NCI-H2227 treated with DMSO at 0.1 percent for 48 hours (cell line): ENCODE results near the gene POLD2.

Source experiments
- DNase-seq: peaks from one replicate; lab custom pipeline; 2025; lab: John Stamatoyannopoulos, UW

Gene POLD2

DNA sequence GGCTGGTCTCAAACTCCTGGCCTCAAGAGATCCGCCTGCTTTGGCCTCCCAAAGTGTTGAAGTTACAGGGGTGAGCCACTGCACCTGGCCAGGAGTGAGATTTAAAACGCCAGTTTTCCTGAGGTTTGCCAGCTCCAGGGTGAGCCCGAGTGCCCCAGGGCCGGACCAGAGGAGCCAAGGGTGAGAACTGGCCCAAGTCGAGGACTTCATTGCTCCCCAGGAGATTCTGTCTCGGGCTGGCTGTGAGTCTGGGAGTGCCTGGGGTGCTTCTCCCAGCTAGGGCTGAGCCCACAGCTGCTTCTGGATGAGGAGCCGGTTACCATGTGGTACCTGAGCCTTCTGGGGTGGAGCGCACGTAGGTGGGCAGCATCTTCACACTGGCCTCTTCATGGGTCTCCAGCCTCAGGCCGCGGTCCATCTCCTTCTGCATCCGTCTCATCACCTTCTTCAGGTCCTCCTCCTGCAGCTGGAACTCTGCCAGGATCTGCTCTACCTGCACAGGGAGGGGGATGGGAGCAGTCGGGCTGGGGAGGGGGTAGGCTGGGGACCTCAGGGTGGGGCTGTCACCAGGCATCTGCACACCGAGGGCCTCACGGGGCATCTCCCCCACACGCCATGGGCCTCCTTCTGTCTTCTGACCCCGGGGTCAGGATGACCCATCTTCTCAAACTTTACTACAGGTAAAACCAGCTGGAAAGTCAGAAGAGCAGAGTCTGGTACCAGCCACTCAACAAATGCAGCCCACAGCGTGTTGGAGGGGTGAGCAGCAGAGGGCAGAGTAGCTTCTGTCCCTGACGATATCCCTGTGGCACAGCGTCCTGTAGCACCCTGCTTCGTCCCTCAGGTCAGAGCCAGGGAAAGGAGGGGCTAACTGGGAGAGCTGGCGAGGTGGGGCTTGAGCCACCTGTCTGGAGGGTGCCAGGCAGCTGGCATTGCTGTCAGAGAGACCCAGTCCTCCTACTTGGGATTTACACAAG, 29.9 kb upstream of the POLD2 start:
- DNase-seq = no peak

DNA sequence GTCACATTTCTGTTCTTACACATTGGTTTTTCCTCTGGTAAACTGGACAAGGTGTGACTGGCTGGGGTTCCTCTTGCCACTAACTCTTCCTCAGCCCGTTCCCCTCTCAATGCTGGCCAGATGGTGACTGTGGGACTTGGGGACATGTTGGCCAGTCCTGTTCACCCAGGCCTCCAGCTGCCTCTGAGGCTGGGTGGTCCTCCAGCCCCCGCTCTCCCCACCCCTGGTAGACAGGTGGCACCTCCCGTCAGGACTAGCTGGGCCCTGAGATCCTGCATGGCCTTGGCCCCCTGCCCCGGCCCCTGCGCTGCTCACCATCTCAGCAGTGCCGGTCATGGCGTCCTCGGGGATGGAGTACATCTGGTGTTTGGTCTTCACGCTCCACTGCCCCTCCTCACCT, 28.6 kb upstream of the POLD2 start:
- no peak for DNase-seq

DNA sequence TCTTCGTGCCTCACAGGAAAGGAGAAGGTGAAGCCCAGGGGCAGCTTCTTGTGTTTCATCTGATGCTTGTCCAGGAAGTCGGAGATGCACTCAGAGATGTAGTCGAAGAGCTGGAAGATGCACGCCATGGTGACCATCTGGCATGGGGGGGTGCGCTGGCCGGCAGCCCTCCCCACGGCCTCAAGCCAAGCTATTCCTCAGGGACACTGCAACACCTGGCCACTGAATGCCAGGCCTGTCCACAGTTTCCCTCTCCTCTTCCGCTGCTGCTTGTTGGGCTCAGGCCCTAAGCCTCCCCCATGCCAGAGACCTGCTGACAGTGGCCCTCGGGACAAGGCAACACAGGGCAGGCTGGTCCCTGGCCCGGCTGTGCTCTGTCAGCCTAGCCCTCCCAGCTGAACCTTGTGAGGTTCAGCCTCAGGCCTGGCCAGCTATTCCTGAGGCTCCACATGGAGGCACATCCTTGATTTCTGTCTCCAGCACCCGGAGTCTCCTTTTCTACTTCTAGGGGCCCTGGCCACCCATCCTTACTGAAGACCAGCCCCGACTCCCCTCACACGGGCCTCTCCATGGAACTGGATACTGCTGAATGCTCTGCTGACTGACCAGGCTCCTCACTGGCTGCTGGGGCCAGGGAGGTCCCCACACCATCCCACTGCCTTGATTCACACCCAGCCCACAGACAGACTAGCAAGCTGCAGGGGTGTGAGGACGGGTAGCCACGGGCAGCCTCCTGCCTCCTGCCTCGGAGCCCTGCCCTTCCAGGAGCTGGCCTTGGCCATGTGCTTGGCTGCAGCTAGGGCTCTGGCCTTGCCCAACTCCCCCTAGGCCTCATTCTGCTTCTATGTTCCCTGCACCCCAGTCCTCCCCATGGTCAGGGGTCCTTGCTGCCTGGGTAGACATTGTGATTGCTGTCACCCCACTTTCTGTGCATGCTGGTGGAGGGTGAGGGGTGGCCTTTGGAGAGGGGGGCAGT, 27.9 kb upstream of the POLD2 start:
- DNase-seq = no peak

DNA sequence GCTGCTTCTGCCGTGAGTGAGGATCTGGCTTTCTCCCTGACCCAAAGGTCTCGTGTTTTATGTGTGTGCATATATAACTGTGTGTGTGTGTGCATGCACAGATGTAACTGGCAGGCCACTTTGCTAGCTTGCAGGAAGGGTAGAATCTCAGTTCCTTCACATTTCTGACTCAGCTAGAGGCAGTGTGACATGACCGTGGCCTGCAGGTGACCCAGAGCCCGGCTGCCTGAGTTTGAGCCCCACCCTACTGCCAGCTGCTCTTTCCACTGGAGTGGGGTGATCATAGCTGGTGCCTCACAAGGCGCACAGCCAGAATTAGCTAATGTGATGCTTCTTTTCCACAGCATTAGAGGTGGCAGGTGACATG, 27.1 kb upstream of the POLD2 start:
- DNase-seq = no peak

DNA sequence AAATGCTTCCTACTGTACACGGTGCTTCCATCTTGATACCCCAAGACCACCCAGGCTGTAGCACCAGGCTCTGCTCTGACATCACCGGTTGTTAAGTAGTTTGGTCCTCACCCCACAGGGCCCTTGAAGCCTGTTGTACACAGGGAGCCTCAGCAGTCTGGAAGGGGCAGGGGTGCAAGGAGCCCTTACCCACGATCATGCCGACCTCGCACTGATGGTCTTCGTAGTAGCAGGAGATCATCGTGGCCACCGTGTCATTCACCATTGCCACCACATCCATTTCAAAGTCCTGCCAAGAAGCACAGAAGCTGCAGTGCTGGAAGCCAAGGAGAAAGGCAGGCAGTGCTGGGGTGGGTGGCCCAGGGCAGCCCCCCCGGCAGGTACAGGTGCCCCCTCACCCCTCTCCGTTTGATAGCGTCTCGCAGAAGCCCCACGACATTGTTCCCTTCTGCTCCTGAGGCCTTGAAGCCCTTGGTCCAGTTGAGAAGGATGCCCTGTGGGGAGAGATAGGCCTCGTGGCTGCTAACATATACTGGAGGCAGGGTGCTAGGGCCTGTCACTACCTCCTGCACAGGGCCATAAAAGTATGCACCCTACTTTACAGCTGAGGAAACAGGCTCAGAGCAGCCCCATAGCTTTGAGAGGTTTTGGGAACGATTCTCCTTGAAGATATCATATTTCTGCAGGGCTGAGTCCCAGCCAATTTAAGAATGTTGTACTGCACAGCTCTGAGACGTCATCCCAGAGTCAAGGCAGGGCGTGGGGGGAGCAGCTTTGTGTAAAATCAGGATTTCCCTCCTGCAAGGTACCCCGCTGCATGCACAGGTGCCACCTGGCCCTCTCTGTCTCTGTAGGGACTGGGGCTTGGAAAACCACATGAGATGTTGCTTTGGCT, 26.5 kb upstream of the POLD2 start:
- DNase-seq = no peak

DNA sequence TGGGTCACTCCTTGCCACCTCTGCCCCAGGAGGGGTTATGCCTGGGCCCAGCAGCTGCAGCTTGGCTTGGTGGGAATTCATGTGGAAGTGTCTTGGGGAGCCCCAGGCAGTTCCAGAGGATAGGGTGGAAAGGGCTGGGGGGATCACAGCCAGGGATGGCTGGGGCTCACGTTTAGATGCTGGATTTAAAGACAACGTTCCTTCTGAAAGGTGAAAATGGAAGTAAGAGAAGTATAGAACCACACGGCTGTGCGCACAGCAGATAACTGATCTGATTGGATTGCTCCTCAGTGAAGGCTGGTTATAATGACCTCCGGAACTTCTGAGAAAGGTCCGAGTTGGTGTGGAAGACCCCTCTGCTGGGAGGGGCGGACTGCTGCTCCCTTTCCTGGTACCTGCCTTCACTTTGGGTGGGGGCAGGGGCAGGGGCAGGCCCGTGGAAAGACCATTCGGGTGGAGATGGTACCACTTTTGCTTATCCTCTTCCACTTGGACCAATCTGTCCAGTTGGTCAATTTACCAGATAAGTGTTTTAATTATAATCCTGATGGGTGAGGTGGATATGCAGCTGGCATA, 25.7 kb upstream of the POLD2 start:
- no peak for DNase-seq

DNA sequence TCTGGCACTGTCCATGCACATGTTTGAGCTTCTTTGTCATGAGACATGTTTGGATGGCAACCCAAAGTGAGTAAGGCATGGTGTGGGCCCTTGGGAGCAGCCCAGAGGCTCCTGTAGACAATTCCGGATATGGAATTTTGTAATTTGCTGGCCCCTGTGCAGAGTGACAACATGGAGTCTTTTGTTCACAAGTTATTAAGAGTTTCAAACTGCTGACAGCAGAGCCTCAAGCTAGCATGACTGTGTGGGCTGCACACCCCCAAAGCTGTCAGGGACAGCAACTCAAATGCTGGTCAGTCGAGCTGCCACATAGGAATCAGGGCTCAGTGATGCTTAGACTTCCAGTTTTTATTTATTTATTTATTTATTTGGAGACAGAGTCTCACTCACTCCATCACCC, 24.8 kb upstream of the POLD2 start:
- no peak for DNase-seq

DNA sequence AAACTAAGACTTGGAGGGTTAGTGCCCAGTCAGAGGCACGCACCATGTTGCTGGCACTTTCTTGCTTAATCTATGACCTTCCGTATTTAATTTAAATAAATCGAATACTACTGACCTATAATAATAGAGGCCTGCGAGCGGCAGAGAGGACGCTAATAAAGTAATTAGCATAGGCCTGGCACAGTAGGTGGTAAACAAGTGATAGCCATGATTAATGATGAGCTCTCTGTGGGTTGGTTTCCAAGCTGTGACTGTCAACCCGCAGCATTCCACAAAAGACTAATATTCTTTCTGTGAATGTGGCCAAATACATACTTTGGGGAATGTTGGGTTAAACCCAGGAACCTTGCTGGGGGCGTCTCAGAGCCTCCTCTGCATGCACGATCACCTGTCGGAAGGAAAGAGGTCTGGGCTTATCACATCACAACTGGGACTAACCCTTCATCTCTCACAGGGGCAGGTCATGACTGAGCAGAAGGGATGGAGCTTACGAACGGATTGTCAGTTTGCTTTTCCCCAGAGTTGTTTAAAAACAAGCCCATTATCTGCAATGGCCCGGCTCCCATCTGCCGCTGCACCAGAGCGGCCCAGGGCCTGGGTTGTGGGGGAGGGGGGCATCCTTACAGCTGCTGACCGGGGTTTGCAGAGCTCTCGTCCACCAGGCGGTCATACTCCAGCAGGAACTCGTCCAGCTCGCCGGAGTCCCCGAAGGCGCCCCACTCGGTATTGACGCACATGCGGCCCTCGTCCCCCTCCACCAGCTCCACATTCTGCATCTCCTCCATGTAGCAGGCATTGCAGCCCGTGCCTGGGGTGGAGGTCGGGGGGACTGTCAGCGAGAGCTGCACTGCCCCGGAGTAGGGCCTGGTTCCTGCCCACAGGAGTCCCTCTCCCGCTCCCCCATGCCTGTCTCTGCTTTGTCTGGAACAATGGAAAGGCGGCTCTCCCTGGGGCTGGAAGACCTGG, 24.0 kb upstream of the POLD2 start:
- DNase-seq = no peak

DNA sequence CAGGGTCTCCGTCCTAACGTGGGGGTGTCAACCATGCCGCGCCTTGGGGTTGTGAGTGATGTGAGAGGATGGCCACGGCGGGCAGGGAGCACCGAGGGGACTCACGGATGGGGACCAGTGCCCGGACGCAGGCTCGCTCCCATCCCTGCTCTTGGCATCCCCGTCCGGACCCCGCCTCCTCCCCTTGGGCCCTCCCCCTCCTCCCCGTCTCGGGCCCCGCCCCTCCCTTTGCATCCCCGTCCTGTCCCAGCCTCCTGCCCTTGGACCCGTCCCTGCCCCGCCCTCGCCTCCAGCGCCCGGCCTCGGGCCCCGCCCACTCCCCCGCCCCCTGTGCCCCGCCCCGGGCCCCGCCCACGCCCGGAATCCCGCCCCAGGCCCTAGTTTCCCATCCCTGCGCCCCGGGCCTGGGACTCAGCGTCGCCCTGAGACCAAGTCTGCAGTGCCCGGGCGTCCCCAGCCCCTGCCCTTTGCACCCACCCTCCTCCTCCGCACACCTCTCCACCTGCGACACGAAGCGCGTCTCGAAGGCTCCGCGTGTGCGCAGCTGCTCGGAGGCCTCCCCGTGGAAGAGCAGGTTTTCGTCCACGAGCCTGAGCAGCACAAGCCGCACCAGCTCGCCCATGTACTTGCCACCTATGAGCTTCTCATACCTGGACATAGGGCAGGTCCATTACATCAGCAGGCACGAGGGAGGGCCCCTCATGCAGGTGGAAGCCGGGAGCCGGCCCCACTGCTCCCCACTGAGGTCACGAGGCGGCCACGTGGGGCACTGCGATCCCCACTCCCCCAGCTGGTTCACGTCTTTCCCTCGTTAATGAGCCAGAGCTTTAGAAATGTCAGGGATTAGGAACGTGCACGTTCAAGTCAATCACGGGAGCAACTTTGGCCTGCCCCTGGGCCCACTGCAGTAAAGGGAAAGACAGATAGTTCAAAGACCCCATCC, 22.9 kb upstream of the POLD2 start:
- DNase-seq = no peak

DNA sequence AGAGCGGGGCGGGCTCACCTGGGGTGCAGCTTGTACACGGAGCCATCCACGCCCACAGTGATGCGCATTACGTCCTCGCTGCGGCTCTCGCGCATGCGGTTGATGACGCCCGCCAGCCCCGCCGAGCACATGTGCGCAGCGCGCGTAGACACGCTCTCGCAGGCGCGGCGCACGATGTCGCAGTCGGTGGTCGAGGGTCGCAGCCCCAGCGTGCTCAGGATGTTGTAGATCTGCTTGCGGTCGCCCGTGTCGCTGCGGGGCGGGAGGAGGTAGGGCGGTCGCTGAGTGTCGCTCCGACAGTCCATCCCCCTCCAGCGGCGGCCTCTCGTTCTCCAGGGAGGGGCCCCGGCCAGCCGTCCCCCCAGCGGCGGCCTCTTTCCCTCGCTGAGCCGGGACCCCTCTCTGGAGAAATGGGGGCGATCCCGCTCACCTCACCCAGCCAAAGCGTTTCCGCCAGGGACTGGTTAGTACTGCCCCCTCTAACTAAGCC, 22.2 kb upstream of the POLD2 start:
- no peak for DNase-seq

DNA sequence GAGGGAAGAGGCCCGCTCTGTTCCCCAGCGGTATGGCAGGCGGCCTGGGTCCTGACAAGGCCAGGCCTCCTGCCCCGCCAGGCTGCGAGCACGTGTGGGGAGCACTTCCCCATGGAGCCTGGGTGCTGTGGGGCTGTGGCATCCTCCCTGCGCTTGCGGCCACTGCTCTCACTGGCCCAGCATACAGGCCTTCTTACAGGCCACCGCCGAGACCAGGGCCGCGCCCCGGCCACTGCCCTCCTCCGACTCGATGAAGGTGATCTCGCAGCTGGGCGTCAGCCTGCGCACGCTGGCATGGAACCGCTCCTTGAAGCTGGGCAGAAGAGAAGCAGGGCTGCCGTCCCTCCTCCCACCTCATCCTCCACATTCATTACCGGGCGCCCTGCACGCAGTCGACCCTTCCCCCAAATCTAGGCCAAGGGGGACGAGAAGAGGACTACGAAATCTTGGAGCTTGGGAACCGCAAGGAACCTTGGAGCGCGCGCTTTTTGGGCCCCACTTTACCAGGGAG, 21.7 kb upstream of the POLD2 start:
- no peak for DNase-seq

DNA sequence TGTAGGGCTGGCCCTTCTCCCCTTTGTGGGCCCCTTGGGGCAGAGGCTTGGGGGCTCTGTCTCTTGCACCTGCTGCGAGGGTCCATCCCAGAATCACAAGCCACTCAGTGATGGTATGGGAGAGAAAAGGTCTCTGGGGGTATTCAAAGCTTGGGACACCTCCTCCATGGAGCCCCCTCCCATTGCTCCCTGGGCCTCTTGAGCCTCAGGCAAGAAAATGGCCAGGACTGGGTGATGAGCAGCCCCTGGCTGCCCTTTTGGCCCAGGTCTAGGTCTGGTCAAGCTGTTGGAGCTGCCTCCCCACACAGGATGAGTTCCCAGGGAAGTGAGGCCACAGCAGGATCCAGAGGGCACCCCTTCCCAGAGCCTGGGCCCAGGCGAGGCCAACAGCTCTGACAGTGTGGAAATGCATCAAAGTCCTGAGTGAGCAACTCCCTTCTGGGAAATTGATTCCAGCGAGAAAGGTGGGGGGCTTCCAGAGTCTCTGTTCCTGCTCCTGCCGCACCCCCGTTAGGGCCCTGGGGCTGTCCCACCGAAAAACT, 21.1 kb upstream of the POLD2 start:
- DNase-seq = no peak

DNA sequence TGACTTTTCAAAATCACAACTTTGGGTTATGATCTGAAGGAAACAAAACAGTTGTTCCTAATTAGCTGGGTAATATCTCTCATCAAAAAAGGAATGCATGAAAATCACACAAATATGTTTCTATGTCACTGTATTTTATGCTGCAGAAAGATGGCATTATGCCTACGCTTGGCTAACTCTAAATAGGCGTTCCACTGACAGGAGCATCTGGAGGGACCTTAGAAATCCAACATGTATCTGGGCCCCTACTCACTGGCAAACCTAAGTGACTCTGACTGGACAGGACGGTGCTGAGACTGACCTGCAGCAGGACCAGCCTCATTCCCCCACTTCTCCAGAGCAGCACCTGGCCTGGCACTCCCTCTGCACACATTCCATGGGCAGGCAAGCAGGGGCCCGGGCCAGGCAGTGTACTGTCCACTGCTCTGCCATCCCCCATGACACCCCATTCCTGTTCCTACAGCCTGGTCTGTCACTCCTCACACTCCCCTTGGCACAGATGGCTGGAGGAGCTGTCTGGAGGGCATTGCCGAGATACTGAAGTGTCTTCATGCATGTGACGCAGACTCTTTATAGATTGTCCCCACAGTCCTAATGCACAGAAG, 20.4 kb upstream of the POLD2 start:
- DNase-seq = no peak

DNA sequence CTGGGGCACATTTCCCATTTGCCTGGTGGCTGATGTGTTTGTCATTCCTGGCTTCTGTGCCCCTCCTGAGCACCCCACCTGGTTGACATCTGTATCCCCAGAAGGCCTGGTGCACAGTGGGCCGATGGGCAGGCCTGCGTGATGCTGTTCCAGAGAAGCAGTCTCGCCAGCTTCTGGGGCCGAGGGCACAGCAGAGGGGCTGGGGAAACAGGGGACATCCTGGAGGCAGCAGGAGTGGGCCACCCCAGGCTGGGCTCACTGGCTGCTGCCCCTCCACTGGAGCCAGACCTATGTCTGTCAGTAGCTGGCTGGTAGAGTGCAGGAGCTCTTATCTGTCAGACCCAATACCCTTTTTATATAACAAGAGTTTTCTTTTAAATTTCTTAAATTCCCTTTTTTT, 18.7 kb upstream of the POLD2 start:
- DNase-seq = no peak

DNA sequence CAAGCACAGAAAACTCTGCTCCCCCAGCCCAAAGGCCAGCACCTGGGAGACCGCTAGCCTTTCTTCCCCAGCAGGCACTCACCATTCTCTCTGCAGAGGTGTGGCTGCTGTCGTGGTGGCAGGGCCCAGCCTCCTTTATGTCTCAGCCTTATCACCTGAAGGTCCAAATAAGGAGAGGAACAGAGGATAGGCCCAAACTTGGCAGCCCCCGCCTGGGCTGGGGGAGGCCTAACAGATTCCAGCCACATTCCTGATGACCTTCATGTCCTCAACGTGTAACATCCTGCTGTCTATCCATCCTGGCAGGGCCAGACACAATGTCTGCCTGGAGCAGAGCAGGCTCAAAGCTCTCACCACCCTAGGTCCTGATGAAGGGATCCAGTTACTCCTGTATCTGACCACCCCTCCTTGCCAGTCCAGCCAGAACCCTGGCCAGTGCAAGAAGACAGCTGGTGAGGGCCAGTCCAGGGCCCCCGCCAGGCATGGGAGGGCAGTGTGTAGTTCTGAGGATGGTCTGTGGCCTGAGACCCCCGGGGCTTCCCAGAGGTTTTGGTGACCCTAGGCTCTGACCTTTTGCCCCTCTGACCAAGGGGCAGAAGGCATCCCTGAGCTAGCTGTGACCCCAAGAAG, 18.0 kb upstream of the POLD2 start, which contains the start of gene MYL7:
Gene MYL7, minus strand, starts transcription at position 112 of the 630 bp plus-strand sequence. Its CDS starts 27 bp downstream, at position 85.
- DNase-seq = no peak

DNA sequence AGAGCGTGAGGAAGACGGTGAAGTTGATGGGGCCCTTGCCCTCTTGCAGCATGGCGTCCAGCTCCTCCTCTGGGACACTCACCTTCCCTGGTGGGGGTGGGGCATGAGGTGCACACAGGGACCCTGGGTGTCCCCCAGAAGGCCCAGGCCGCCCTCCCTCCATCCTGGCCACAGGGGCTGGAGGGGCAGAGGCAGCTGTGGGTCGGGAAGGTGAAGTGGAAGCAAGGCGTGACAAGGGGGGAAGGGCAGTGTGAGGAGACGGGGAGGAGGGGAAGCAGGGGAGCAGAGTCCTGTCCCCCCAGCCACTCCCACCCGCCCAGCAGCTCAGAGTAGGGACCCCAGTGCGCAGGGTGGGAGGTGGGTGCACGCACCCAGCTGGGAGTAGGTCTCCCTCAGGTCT, 17.0 kb upstream of the POLD2 start:
- DNase-seq = no peak

DNA sequence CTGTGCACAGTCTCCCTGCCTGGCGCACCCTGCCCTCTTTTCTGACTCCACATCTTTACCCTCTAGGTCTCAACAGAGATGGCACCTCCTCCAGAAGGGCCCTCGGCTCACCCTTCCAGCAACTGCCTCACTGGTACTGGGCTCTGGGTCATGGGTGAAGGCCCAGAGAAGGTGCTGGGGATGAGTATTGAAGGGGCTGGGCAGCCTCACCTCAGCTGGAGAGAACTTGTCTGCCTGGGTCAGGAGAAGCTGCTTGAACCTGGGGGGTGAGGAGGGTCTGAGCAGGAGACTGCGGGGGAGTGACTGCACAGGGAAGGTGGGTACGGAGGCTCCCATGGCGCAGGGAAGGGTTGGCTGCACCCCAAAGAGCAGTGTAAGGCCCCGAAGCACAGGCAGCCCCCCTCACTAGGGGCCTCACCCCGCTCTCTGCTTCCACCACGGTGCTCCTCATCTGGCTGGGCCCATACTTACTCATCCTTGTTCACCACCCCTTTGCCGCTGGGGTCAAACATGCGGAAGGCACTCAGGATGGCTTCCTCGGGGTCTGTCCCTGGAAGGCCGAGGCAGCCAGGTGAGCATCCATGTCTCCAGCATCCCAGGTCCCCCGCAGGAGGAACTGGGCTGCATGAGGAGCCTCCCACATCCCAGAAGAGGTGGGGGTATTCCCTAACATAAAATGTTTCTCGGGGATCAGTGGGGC, 16.1 kb upstream of the POLD2 start:
- DNase-seq = no peak
